Measurements from ENCODE around the gene BRIP1.
"Not testable (repeated sequence)": the region's sequence is repeated elsewhere in the genome, so short reads cannot be mapped to it uniquely, and the experiment has no call there.

Gene BRIP1

DNA sequence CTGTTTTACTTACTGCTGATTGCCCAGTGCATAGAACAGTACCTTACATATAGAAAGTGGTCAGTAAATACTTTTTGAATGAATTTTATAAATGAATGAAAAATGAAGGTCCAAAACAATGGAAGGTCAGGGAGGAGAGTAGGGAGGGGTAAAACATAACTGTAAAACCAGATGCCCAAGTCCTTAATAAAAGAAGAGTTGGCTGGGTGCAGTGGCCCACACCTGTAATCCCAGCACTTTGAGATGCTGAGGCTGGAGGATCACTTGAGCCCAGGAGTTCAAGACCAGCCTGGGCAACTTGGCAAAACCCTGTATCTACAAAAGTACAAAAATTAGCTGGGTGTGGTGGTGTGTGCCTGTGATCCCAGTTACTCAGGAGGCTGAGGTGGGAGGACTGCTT, 108.2 kb downstream of the BRIP1 start:
- DNase-seq: no peak

GRCh38 chr17:61754124-61754523, 109.2 kb downstream of the BRIP1 start:
- no peak for DNase-seq

GRCh38 chr17:61753696-61754095, 109.6 kb downstream of the BRIP1 start:
- DNase-seq: no peak

- no peak for DNase-seq
These were observed 112.7 kb downstream of the BRIP1 start for GRCh38 chr17:61750656-61751055.

DNA sequence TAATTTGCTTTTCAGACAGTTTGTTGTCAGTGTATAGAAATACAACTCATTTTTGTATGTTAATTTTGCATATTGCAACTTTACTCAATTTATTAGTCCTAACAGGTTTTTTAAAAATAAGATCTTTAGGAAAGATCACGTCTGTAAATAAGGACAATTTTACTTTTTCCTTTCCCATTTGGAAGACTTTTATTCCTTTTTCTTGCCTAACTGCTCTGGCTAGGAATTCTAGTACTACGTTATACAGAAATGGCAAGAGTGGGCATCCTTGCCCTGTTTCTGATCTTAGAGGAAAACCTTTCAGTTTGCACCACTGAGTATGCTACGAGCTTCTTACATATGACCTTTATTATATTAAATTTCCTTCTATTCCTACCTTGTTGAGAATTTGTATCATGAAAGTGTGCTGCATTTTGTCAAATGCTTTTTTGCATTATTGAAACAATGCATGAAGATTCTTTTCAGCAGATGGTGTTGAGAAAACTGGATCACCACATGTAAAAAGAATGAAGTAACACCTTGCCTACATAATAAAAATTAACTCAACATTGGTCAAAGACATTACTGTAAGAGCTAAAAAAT, 113.4 kb downstream of the BRIP1 start:
- no peak for DNase-seq

DNA sequence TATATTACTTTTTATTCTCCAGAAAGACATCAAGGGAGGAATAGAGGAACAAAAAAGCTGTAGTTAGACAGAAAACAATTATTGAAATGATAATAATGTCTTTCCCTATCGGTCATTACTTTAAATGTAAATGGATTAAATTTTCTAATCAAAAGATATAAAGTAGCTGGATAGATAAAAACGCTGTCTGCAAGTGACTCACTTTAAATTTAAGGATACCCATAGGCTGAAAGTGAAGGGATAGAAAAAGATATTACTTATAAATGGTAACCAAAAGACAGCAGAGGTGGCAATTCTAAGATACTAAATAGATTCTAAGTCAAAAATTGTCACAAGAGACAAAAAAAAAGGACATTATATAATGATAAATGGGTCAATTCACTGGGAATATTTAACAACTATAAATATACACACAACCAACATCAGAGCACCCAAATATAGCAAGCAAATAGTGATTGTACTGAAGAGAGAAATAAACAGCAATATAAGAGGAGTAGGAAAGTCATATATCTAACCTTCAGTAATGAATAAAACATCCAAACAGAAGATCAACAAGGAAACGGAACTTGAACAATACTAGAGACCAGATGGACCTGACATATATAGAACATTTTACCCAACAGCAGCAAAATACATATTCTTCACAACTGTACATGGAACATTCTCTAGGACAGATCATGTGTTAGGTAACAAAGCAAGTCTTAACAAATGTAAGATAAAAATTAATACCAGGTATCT, 116.9 kb downstream of the BRIP1 start:
- DNase-seq: no peak

DNA sequence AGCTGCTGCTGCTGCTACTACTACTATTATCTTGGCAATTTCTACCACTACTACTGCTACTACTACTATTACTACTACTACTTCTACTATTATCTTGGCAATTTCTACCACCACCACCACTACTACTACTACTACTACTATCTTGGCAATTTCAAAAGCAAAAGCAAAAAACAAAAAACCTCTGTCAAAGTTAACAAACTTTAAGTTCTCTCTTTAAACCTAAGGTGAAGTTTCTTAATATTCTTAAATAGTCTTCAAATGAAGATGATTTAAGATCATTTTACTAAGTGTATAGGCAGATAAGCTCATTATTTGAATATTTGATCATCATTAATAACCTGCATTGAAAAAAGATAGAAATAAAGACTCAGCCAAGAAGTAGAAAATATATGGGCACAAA, 118.5 kb downstream of the BRIP1 start:
- DNase-seq: no peak

DNA sequence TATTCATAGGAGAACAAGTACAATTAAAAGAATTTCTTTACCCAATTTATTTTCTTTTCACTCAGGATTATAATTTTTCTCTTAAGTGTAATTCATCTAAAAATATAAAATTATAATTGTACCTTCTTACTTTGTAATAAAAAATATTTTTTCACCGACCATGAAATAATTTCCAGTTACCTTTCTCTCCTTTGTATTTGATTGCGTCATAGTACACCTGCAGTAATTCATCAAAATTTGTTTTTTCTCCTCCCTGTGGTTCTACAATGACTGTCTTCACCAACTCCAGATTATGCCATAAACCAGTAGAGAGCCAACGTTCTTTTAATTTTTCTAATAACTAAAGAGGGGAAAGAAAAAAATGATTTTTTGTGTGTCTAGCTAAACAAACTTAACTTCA, 119.1 kb downstream of the BRIP1 start:
- DNase-seq: no peak

- no peak for DNase-seq
These were observed 119.6 kb downstream of the BRIP1 start for GRCh38 chr17:61743766-61744165.

DNA sequence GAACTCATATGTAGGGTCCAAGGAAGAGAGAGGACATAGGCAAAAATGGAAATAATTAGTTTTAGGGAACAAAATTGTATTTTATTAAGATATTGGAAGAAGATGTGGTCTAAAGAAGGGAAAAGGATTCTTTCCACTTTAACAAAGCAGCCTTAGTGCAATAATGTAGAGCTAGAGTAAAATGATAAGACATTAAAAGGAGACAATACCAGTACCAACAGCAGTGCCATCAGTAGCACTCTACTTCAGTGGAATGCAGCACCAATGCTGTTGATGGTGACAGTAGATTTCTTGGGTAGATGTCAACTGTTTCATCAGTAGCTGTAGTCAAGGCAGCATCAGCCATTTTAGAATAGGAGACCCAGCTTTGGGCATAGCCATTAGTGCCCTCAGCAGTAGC, 124.3 kb downstream of the BRIP1 start:
- DNase-seq: no peak

GRCh38 chr17:61738249-61738648, 125.1 kb downstream of the BRIP1 start:
- DNase-seq: no peak

GRCh38 chr17:61737820-61738219, 125.5 kb downstream of the BRIP1 start:
- no peak for DNase-seq

GRCh38 chr17:61736438-61736837, 126.9 kb downstream of the BRIP1 start:
- no peak for DNase-seq

- no peak for DNase-seq
These were observed 127.5 kb downstream of the BRIP1 start for GRCh38 chr17:61735807-61736206.

DNA sequence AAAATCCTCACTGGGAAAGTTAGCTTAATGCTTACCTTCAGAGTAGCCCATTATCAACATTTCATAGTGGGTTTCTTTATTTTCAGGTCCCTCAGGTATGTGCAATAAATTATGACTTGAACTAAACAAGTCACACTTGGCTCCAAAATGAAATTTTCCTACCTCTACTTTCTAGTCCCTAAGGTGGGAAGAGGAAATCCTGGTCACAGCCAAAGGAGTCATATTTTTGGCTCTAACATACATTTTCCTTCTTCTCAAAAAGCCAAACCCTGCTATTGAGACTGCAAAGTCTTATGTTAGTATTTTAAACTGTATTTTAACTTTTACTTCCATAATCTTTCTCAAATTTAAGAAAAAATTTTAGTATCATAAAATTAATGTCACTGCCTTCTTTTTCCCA, 128.9 kb downstream of the BRIP1 start:
- DNase-seq: no peak

- no peak for DNase-seq
These were observed 129.3 kb downstream of the BRIP1 start for GRCh38 chr17:61734012-61734411.

DNA sequence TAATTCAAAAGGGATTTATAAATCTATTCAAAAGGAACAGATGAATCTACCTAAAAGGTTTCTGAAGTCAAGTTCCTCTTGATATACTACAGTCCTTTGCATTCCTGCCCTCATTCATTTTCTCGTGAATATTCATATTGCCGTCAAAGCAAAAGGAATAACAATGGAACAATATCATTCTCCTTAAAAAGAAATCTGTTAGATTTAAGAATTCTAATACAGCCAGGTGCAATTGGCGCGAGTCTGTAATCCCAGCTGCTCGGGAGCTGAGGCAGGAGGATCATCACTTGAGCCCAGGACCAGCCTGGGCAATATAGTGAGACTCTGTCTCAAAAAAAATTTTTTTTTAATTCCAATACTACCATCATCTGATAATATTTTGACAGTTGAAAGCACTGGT, 130.3 kb downstream of the BRIP1 start:
- no peak for DNase-seq

DNA sequence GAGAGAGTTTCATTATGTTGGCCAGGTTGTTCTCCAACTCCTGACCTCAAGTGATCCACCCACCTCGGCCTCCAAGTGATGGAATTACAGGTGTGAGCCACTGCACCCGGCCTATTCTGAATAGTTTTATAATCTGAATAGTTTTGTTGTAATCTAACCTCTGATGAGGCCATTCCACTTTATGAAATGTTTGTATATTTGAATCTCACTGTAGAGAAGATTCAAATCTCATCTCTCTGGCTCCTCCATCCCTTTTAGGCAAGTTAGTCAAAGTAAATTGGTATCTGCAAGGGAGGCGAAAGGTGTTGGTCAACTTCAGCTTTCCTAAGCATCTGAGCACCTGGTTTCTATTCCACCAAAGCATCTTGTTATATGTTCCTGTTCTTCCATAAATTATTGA, 131.2 kb downstream of the BRIP1 start:
- DNase-seq: no peak

DNA sequence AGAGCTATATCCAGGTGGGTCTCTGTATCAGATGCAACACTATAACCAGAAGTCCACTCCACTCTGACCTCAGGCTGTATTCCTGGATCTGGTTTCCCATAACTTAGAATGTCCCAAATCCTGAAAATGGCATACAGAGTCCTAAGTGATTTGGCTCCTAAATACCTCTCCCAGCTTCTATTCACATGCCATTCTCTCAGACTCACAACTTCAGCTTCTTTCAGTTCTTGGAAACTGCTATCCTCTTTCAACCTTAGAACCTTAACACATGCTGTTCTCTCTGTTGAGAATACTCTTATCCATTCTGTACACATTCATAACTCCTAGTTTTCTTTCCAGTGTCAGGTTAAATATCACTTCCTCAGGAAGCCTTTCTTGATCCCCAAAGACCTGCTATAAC, 132.0 kb downstream of the BRIP1 start:
- no peak for DNase-seq

GRCh38 chr17:61729690-61730268, 133.5 kb downstream of the BRIP1 start:
- no peak for DNase-seq

DNA sequence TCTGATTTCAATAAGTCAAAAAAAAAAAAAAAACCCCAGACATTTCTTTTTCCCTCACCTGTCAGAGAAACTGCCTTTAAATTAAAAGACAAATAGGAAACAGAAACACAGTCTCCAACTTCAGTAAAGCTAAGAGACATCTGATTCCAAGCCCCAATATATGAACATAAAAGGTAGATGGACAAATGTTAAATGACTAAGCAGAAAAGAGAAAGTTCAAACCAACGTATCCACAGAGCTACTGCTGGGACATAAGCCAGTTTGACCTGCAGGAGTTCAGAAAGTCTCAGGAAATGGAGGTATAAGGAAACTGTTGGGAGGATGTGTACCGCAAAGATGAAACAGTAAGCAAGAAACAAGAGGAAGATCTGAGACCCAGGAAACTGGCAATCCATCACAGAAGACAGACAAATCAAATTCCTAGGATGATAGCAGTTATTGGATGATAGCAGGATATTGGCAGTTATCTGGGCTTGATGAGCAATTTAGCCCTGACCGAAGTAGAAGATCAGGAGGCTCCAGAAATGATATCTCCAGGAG, 135.0 kb downstream of the BRIP1 start:
- DNase-seq: no peak

DNA sequence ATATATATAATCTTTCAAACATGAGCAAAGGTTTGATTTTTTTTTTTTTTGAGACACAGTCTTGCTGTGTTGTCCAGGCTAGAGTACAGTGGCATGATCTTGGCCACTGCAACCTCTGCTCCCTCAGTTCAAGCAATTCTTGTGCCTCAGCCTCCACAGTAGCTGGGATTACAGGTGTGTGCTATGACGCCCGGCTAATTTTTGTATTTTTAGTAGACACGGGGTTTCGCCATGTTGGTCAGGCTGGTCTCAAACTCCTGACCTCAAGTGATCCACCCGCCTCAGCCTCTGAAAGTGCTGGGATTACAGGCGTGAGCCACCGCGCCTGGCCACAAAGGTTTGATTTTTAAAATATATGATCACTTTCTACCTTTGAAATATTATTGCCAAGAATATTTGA, 135.5 kb downstream of the BRIP1 start:
- DNase-seq: not testable (repeated sequence)

DNA sequence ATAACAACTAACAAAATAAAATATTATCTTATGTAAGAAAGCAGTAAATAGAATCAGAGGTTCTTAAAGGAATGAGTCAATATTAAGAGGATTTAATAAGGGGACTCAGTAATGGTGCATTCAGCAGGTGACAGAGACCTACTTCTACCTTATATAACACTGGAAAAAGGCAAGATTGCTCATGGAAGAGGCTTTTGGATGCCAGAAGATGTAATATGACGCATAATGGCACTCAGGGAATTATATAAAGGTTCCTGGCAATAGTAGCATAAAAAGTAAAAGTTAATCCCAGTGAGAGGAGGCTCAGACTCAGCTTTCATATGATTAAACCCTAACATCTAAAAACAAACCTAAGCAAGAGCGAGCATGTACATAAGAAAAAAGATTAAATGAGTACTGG, 136.4 kb downstream of the BRIP1 start:
- no peak for DNase-seq

DNA sequence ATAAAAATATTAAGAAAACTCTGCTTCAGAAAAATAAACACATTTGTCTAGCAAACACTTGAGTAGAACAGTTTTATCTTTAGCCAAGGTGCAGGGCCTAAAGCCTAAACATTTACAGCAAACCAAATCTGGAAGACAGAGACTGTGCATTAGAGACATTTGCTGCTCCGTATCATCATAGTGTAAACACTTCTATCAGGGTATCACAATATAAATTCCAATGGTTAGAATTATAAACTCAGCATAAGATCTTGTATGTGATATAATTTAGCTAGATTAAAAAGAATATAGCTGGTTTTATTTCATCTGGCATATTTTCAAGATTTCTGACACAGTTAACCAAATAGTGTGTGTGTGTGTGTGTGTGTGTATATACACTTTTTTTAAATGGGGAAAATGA, 138.6 kb downstream of the BRIP1 start:
- DNase-seq: no peak
